Heart left ventricle (tissue), 16 donors: ENCODE data around the gene DAO. TPM values are rescaled to one million over a fixed set of nuclear protein-coding genes. Genes with fewer than 3 reads are reported as not detected.

Source experiments
- ATAC-seq, 4 donors: fragments of 200-7000 bp; cut with Tn5 transposase; one replicate each; pipeline ENCODE4 v1.9.1; 2020 to 2022; ENCODE audit warnings: moderate library complexity in 4 of 4, mild to moderate bottlenecking in 3 of 4, moderate number of reproducible peaks in 1 of 4
- DNase-seq, 5 donors: peaks; one replicate each; pipeline ENCODE4 v3.0.0-alpha.2; 2020
- H3K27ac ChIP-seq, 12 donors: fragments of 200-600 bp; sonication (generic) in 4 of 12; one replicate each; pipeline versions ENCODE4 v1.5.0 to v1.8.0; 2016 to 2022; ENCODE audit warnings: mild to moderate bottlenecking in 2 of 12
- H3K27me3 ChIP-seq, 9 donors: fragments of 200-600 bp; sonication (generic) in 2 of 9; one replicate each; pipeline versions ENCODE4 v1.5.1 to v1.8.0; 2016 to 2022; ENCODE audit warnings: mild to moderate bottlenecking in 3 of 9
- H3K36me3 ChIP-seq, 9 donors: fragments of 200-600 bp; sonication (generic) in 2 of 9; one replicate each; pipeline versions ENCODE4 v1.5.0 to v1.8.0; 2018 to 2022; ENCODE audit warnings: mild to moderate bottlenecking in 2 of 9
- H3K4me1 ChIP-seq, 12 donors: fragments of 200-600 bp; sonication (generic) in 4 of 12; one replicate each; pipeline versions ENCODE4 v1.5.0 to v1.8.0; 2016 to 2022; ENCODE audit warnings: mild to moderate bottlenecking in 3 of 12
- H3K4me3 ChIP-seq, 12 donors: fragments of 200-600 bp; sonication (generic) in 4 of 12; one replicate each; pipeline versions ENCODE4 v1.5.0 to v1.8.0; 2017 to 2022; ENCODE audit warnings: mild to moderate bottlenecking in 9 of 12, moderate library complexity in 4 of 12
- H3K9me3 ChIP-seq, 12 donors: fragments of 200-600 bp; sonication (generic) in 4 of 12; one replicate each; pipeline versions ENCODE4 v1.5.0 to v1.8.0; 2016 to 2022; ENCODE audit warnings: mild to moderate bottlenecking in 1 of 12
- CTCF ChIP-seq, 12 donors: fragments of 200-600 bp; sonication (generic) in 4 of 12; IDR thresholded peaks; one replicate each; pipeline versions ENCODE4 v1.5.0 to v1.8.0; 2018 to 2022; ENCODE audit warnings: antibody characterized with exemption in 12 of 12, mild to moderate bottlenecking in 5 of 12
- POLR2A ChIP-seq, 2 donors: fragments of 450-650 bp; IDR thresholded peaks; one replicate each; pipeline ENCODE4 v1.6.1; 2017; ENCODE audit warnings: antibody characterized with exemption in 2 of 2, mild to moderate bottlenecking in 2 of 2, moderate library complexity in 2 of 2
- WGBS, 4 donors: extraction: QIAGEN DNeasy Blood & Tissue Kit in 2 of 4; methylation state at CpG; one replicate each; pipeline versions ENCODE4 v1.1.5 to v1.1.7; 2013 to 2018; 5-methylcytosine and 5-hydroxymethylcytosine counted together
- intact Hi-C, 10 donors: fragments of 100-400 bp; cut with DNase I; formaldehyde crosslinking; loops; one replicate each; pipeline versions ENCODE4 v1.11.1 to v1.14.2; 2022
- polyA plus RNA-seq, 2 donors: library from polyadenylated mRNA; stranded (reverse); fragments of 200-250 nt; gene quantifications; one replicate each; pipeline ENCODE4 v1.2.3, GENCODE V29; 2013
- total RNA-seq, 9 donors: library from RNA; depleted of rRNA in 2 of 9; stranded (reverse); fragments of >200 nt in 2 of 9; fragmentation: NEBNext Ultra II Directional in 3 of 9; extraction: Animal tissue kit (Norgen Biotek cat#: 25700) in 3 of 9; gene quantifications; one replicate each; pipeline versions ENCODE4 v1.1.0 to v1.2.4, GENCODE V29; 2016 to 2023
- donor health status: ischemic (EF 13 %, LVEDD 7.1; RV severe dilation, severe dysfunction).
- donor health status: healthy with polysubstance abuse.
- donor health status: DM: no; HTN: yes; CAD: no.
- donor health status: DM: no; HTN: no; CAD: no.
- donor health status: ischemic (EF 25% LVEDD 6.9; RV normal size, moderate dysfunction).
- donor health status: ischemic (EF 25% LVEDD 5.7; RV mildly dilated, moderate dysfunction).
- donor health status: healthy.
- donor health status: DM: yes; HTN: yes; CAD: no.
- donor health status: ischemic (EF 35%, LVEDD 5.7; RV mildly dilated, moderate dysfunction).
- donor health status: nonischemic (EF 11% LVEDD 7.7; RV severe dilation, severe dysfunction).
- donor health status: DM: yes; HTN: yes; CAD: no.
- donor health status: PGD.
- donor health status: ischemic (EF 29% LVEDD 5.4; RV normal size, mild dysfunction).
- donor health status: nonischemic (EF 23%, LVEDD 6.1; RV moderate dilation, normal function).

DAO gene
- total and polyA plus RNA-seq, 11 donors: not detected

DNA sequence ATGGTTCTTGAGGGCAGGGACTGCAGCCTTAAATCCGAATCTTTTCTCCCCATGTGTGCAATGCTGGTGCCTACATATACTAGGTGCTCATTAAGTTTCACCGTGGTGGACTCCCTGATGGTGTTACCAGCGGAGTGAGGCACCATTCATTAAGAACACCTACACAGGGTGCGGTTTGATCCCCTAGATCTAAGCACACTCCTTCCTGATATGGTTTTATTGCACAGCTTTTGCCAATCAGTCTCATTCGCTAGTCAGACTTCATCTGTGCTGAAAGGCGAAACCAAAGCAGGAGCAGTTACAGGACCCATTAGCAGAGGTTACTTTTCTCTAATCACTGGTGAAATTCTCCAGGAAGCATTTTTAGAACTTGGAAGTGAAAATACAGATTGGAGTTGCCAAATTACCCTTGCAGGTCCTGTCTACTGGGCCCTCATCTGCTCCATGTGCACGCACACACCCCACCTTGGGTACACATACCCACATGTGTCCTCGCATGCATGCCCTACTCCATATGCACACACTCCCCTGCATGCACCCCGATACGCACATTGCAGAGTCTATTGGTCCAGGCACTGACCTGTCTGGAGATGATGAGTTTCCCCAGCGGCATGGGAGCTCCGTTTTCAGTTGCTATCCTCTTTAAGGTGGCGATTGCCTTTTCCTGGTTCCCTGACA lies 58.5 kb downstream of the DAO start:
- no peak for DNase-seq
- H3K4me3 ChIP-seq: no peak overlapping the region

DNA sequence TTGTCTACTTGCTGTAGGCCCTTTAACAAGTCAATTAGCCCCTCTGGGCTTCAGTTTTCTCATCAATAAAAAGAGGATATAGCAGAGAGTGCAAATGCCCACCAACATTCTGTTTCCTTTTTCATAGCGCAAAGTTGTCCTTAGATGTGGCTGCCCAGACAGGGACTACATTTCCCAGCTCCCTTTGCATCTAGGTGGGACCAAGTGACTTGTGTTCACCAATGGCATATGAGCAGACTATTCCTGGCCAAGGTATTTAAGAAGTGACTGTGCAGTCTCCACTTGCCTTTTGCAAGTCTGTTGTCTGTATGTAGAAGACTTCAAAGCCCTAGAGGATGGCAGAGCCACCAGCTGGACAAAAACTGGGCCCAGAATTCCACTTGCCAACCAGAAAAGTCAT lies 59.7 kb downstream of the DAO start:
- no peaks in the 10 kb centered on the region for H3K27me3 ChIP-seq
- DNase-seq: no peak
- H3K36me3 ChIP-seq: no peaks in the 10 kb centered on the region
- no peaks in the 10 kb centered on the region for H3K4me1 ChIP-seq
- peak; percentile 26 to 86 (median 81) for ATAC-seq
- H3K27ac ChIP-seq: no peak overlapping the region
- H3K4me3 ChIP-seq: no peak overlapping the region
- intact Hi-C loops: loop anchor here in 1 of 10 donors (10.0 kb wide), 1 partner anchor 145 kb away; no protein-coding TSS in a partner anchor
- no peaks in the 10 kb centered on the region for H3K9me3 ChIP-seq
- WGBS, 4 donors: 38 to 74% (median 63%) methylated on average over 1 of the region's 1 CpG
- no peak for TF ChIP-seq CTCF (IDR thresholded peaks at IDR 0.05)
- no peak for TF ChIP-seq POLR2A (IDR thresholded peaks at IDR 0.05)

More for the DNA sequence above, 58.5 kb downstream of the DAO start:
- H3K27ac ChIP-seq: no peak overlapping the region
- no peaks in the 10 kb centered on the region for H3K9me3 ChIP-seq
- TF ChIP-seq POLR2A (IDR thresholded peaks at IDR 0.05) (no peak), CTCF (IDR thresholded peaks at IDR 0.05) (no peak)
- WGBS, 4 donors: 87 to 90% (median 88%) methylated on average over 13 of the region's 13 CpGs
- H3K36me3 ChIP-seq: no peaks in the 10 kb centered on the region
- intact Hi-C loops: loop anchor here in 1 of 10 donors (10.0 kb wide), 1 partner anchor 146 kb away; no protein-coding TSS in a partner anchor
- H3K4me1 ChIP-seq: no peaks in the 10 kb centered on the region
- no peaks in the 10 kb centered on the region for H3K27me3 ChIP-seq
- ATAC-seq: no peak

GRCh38 chr12:108940138-108940537 lies 60.2 kb downstream of the DAO start:
- Histone ChIP-seq H3K4me3 (no peak overlapping the region), H3K4me1 (no peaks in the 10 kb centered on the region), H3K27ac (no peak overlapping the region), H3K36me3 (no peaks in the 10 kb centered on the region), H3K27me3 (no peaks in the 10 kb centered on the region), H3K9me3 (no peaks in the 10 kb centered on the region)
- DNase-seq (no peak), ATAC-seq (no peak)
- TF ChIP-seq POLR2A (IDR thresholded peaks at IDR 0.05): no peak
- no peak for TF ChIP-seq CTCF (IDR thresholded peaks at IDR 0.05)
- intact Hi-C loops: loop anchor here in 2 of 10 donors (5.0 to 10.0 kb wide), 4 partner anchors 65 to 585 kb away; no protein-coding TSS in a partner anchor
- 39 to 94% (median 70%) methylated on average over 1 of the region's 1 CpG for WGBS, 4 donors

GRCh38 chr12:108947097-108947496 lies 67.2 kb downstream of the DAO start:
- no peak overlapping the region for H3K4me3 ChIP-seq
- H3K4me1 ChIP-seq: peaks cover 0 to 18% (median 5%) of the 10 kb centered on the region in 12 donors
- 51 to 79% (median 60%) methylated on average over 1 of the region's 1 CpG for WGBS, 4 donors
- intact Hi-C loops: loop anchor here in 3 of 10 donors (5.0 to 10.0 kb wide), 4 partner anchors 72 to 578 kb away; no protein-coding TSS in a partner anchor
- H3K27ac ChIP-seq: no peak overlapping the region
- H3K36me3 ChIP-seq: no peaks in the 10 kb centered on the region
- ATAC-seq (no peak), DNase-seq (no peak)
- TF ChIP-seq POLR2A (IDR thresholded peaks at IDR 0.05) (no peak), CTCF (IDR thresholded peaks at IDR 0.05) (no peak)
- H3K27me3 ChIP-seq: no peaks in the 10 kb centered on the region
- H3K9me3 ChIP-seq: peaks cover 0 to 12% (median 2%) of the 10 kb centered on the region in 12 donors
